Endothelial cell (in vitro differentiated cells): ENCODE results near the gene COL4A5. TPM values are rescaled to one million over a fixed set of nuclear protein-coding genes. Genes with fewer than 3 reads are reported as not detected.
A peak's percentile ranks its signal among the peaks of the same experiment; 100 is the strongest.
"Not testable (repeated sequence)": the region's sequence is repeated elsewhere in the genome, so short reads cannot be mapped to it uniquely, and the experiment has no call there.

Source experiments
- DNase-seq: peaks from one replicate; pipeline ENCODE4 v3.0.0; 2021; ENCODE audit warnings: low spot score
- H3K27ac Mint-ChIP-seq: one replicate; pipeline ENCODE4 v1.8.0; 2021; ENCODE audit warnings: mixed read lengths, inconsistent platforms; ENCODE audit not compliant: unreplicated experiment
- H3K27me3 Mint-ChIP-seq: one replicate; pipeline ENCODE4 v1.8.0; 2021; ENCODE audit warnings: mild to moderate bottlenecking, moderate library complexity, mixed read lengths, inconsistent platforms; ENCODE audit not compliant: unreplicated experiment
- H3K36me3 Mint-ChIP-seq: one replicate; pipeline ENCODE4 v1.8.0; 2021; ENCODE audit warnings: mild to moderate bottlenecking, low read depth, mixed read lengths, inconsistent platforms; ENCODE audit not compliant: unreplicated experiment
- H3K4me1 Mint-ChIP-seq: one replicate; pipeline ENCODE4 v1.8.0; 2021; ENCODE audit warnings: mild to moderate bottlenecking, mixed read lengths, inconsistent platforms; ENCODE audit not compliant: unreplicated experiment
- H3K4me3 Mint-ChIP-seq: one replicate; pipeline ENCODE4 v1.8.0; 2021; ENCODE audit warnings: mild to moderate bottlenecking, mixed read lengths, inconsistent platforms; ENCODE audit not compliant: unreplicated experiment
- H3K9me3 Mint-ChIP-seq: one replicate; pipeline ENCODE4 v1.8.0; 2021; ENCODE audit warnings: mixed read lengths, inconsistent platforms; ENCODE audit not compliant: unreplicated experiment
- long read RNA-seq: library from polyadenylated mRNA; unstranded; transcript quantifications from one replicate; pipeline ENCODE4 v2.0.0, GENCODE V29; 2020; ENCODE audit not compliant: unreplicated experiment
- total RNA-seq: library from RNA; stranded (reverse); fragmentation: NEBNext Ultra II Directional; extraction: Animal tissue kit (Norgen Biotek cat#: 25700); gene quantifications from one replicate; pipeline ENCODE4 v1.2.1, GENCODE V29; 2021; ENCODE audit not compliant: unreplicated experiment
- TF ChIP-seq, protein P1 (sequence below): fragments of 200-600 bp; sonication (generic); IDR thresholded peaks from one replicate; pipeline ENCODE4 v1.5.0; 2021; ENCODE audit warnings: antibody characterized with exemption; ENCODE audit not compliant: unreplicated experiment

Gene COL4A5
- total RNA-seq = 54.6 TPM
- long read RNA-seq, partial matches to known transcripts = 0 of 2 reads
- long read RNA-seq, other reads (novel, unspliced or antisense) = 2 of 2 reads

DNA sequence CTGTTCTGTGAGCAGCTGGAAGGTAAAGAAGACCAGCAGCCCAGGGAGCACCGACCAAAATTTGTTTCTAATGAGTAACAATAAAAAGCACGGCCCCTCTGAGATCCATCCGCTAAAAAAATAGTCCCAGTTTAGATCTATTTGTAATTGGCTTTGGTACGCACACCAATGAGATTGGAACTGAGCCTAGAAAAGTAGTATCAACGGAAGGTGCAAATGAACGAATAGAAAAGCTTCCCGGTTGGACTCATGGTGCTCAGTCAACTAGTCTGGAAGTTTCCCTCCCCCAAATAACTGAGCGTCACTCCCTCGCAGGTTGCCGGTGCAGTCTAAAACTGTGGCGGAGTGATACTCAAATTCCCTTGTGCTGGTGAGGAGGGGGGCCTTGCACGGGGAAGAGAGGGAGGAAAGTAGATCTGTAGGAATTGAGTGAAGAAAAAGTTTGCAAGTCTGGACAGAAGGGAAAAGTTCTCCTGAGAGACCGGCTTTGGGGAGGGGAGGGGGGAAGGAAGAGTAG is at the start of gene COL4A5:
Gene COL4A5, plus strand, starts transcription at position 413 of the 517 bp plus-strand sequence. CDS start 288 bp downstream, outside the sequence.
- Mint-ChIP-seq H3K36me3 (no peaks in the 10 kb centered on the region), H3K9me3 (no peaks in the 10 kb centered on the region)

GRCh38 chrX:108390976-108391717 is 48.5 kb upstream of the COL4A5 start:
- not testable (repeated sequence) for H3K4me1 Mint-ChIP-seq, H3K27me3 Mint-ChIP-seq, H3K9me3 Mint-ChIP-seq, H3K4me3 Mint-ChIP-seq, DNase-seq, H3K27ac Mint-ChIP-seq, H3K36me3 Mint-ChIP-seq

More for the DNA sequence above, at the start of gene COL4A5:
- peak; percentile 45 for DNase-seq
- Mint-ChIP-seq H3K27me3 (peaks cover 1% of the 10 kb centered on the region), H3K4me1 (peaks cover 8% of the 10 kb centered on the region), H3K4me3 (peak within 1 kb of the TSS; percentile 99), H3K27ac (peak within 1 kb of the TSS; percentile 94)
- TF ChIP-seq, protein P1, sequence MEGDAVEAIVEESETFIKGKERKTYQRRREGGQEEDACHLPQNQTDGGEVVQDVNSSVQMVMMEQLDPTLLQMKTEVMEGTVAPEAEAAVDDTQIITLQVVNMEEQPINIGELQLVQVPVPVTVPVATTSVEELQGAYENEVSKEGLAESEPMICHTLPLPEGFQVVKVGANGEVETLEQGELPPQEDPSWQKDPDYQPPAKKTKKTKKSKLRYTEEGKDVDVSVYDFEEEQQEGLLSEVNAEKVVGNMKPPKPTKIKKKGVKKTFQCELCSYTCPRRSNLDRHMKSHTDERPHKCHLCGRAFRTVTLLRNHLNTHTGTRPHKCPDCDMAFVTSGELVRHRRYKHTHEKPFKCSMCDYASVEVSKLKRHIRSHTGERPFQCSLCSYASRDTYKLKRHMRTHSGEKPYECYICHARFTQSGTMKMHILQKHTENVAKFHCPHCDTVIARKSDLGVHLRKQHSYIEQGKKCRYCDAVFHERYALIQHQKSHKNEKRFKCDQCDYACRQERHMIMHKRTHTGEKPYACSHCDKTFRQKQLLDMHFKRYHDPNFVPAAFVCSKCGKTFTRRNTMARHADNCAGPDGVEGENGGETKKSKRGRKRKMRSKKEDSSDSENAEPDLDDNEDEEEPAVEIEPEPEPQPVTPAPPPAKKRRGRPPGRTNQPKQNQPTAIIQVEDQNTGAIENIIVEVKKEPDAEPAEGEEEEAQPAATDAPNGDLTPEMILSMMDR = no peak

DNA sequence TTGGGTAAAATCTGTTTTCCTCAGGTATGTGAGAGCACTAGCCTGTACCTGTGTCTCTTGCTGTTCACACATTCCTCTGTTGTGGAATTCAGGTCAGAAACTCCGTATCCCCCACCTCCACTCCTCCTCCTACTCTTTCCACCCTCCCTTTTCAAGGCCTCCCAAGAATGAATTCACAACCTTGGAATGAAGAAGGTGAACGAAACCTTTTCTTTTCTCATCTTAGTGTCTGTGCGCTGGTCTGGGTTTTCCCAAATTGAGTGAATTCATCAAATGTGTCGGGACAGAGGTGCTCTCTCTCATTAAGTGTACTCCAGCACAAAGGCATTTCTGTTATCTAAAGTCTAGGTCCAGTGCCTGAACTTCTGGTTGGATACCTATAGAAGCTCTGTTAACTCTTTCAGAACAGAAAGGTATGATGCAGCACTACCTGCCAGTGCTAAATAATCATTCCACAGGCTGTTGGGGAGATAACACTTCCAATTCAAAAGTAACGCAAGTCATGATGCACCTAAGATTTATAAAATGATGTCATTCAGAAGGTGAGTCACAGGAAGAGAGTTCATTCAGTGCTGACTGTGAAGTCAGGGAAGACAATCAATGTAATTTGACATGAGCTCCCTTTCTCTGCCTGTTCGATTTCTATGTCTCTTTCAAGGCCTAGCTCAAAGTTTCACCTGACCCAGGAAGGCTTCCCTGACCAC is 43.3 kb upstream of the COL4A5 start:
- Mint-ChIP-seq H3K27me3 (peaks cover 3% of the 10 kb centered on the region), H3K4me3 (no peak overlapping the region), H3K4me1 (peaks cover 2% of the 10 kb centered on the region), H3K27ac (no peak overlapping the region), H3K9me3 (no peaks in the 10 kb centered on the region), H3K36me3 (no peaks in the 10 kb centered on the region)
- DNase-seq = no peak
- TF ChIP-seq, protein P1 = no peak

- H3K4me3 Mint-ChIP-seq = no peak overlapping the region
- peaks cover 2% of the 10 kb centered on the region for H3K4me1 Mint-ChIP-seq
- H3K27me3 Mint-ChIP-seq = peaks cover 3% of the 10 kb centered on the region
- H3K36me3 Mint-ChIP-seq = no peaks in the 10 kb centered on the region
- TF ChIP-seq, protein P1 = no peak
- DNase-seq = no peak
- no peak overlapping the region for H3K27ac Mint-ChIP-seq
- no peaks in the 10 kb centered on the region for H3K9me3 Mint-ChIP-seq
Measured at GRCh38 chrX:108396986-108397385, 42.7 kb upstream of the COL4A5 start.

DNA sequence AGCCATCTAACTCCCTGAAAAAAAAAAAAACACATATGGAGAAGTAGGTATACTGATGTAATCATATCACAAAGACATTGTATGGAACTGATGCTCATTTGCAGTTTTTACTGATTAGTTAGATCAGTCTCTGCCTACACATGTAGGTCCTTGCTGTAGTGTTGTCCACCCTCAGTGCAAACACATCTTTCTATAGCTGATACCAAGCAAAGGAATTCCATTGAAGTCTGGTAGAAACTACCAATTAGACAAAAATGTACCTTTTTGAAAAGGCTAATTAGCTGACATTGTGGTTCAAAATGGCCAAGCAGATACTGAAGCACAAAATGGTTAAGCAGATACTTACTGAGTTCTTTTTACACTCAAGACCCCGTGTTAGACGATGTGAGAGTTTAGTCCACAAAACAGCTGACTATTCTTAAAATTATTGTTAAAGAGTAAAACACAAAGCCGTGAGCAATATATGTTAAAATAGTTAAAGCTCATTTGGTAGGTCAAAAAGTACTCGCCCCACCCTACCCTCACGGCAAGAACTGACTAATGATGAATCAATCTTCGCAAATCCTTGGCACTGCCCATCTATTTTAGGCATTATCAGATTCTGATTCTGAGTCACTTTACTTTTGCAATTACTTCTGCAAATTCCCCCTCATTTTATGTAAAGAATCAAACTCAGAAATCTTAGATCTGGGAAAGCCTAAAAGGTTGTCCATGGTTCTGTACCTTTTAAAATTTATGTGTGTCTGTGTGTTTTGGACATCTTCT is 41.8 kb upstream of the COL4A5 start:
- peaks cover 3% of the 10 kb centered on the region for H3K27me3 Mint-ChIP-seq
- H3K9me3 Mint-ChIP-seq = no peaks in the 10 kb centered on the region
- DNase-seq = no peak
- peaks cover 2% of the 10 kb centered on the region for H3K4me1 Mint-ChIP-seq
- H3K27ac Mint-ChIP-seq = no peak overlapping the region
- H3K4me3 Mint-ChIP-seq = no peak overlapping the region
- TF ChIP-seq, protein P1 = no peak
- no peaks in the 10 kb centered on the region for H3K36me3 Mint-ChIP-seq
